H54 (cell line): ENCODE results near the gene ISM2.
"Not testable (repeated sequence)": the region's sequence is repeated elsewhere in the genome, so short reads cannot be mapped to it uniquely, and the experiment has no call there.

Source experiments
- DNase-seq: peaks from one replicate; pipeline ENCODE4 v3.0.0; 2011; ENCODE audit warnings: low spot score, mixed read lengths; ENCODE audit not compliant: insufficient read length
- FAIRE-seq: peaks from 3 replicates; lab custom pipeline; 2011; peaks lifted over from hg19 to GRCh38; lab: Jason Lieb, UNC
- POLR2A ChIP-seq: IDR thresholded peaks from 2 replicates; pipeline ENCODE4 v1.6.1; 2011; ENCODE audit warnings: low read depth, mild to moderate bottlenecking, low read length

ISM2 gene

GRCh38 chr14:77498120-77498979 lies at the start of gene ISM2:
Gene ISM2, minus strand, starts transcription at chr14:77498816. Its CDS starts 23 bp downstream, at chr14:77498793.
- no peak for DNase-seq
- TF ChIP-seq POLR2A, result no peak
- no peak for FAIRE-seq

GRCh38 chr14:77547512-77548180 lies 49.0 kb upstream of the ISM2 start:
- DNase-seq, result no peak
- TF ChIP-seq POLR2A, result no peak
- FAIRE-seq, result no peak

- not testable (repeated sequence) for FAIRE-seq
Measured at GRCh38 chr14:77545171-77545570, 46.6 kb upstream of the ISM2 start.

GRCh38 chr14:77544571-77544970 lies 46.0 kb upstream of the ISM2 start:
- FAIRE-seq (no peak), DNase-seq (no peak)
- TF ChIP-seq POLR2A, result no peak

More at GRCh38 chr14:77545171-77545570, 46.6 kb upstream of the ISM2 start:
- DNase-seq, result not testable (repeated sequence)

- no peak for DNase-seq
- no peak for TF ChIP-seq POLR2A
- no peak for FAIRE-seq
Measured at GRCh38 chr14:77543637-77544334, 45.2 kb upstream of the ISM2 start.

- FAIRE-seq, result no peak
- TF ChIP-seq POLR2A, result no peak
- DNase-seq, result no peak
Measured at GRCh38 chr14:77543240-77543551, 44.6 kb upstream of the ISM2 start.

- TF ChIP-seq POLR2A, result no peak
- DNase-seq, result no peak
- FAIRE-seq, result no peak
Measured at GRCh38 chr14:77542421-77543239, 44.0 kb upstream of the ISM2 start.

- DNase-seq, result no peak
- no peak for TF ChIP-seq POLR2A
Measured at GRCh38 chr14:77541905-77542304, 43.3 kb upstream of the ISM2 start.

GRCh38 chr14:77536951-77537350 lies 38.3 kb upstream of the ISM2 start:
- FAIRE-seq, DNase-seq: not testable (repeated sequence)

More at GRCh38 chr14:77541905-77542304, 43.3 kb upstream of the ISM2 start:
- FAIRE-seq, result no peak

- FAIRE-seq (no peak), DNase-seq (no peak)
- no peak for TF ChIP-seq POLR2A
Measured at GRCh38 chr14:77531071-77531470, 32.5 kb upstream of the ISM2 start.

GRCh38 chr14:77529963-77530362 lies 31.3 kb upstream of the ISM2 start:
- DNase-seq (no peak), FAIRE-seq (no peak)
- TF ChIP-seq POLR2A, result no peak

GRCh38 chr14:77529213-77529612 lies 30.6 kb upstream of the ISM2 start:
- FAIRE-seq (no peak), DNase-seq (no peak)

GRCh38 chr14:77528701-77529100 lies 30.1 kb upstream of the ISM2 start:
- not testable (repeated sequence) for FAIRE-seq, DNase-seq

More at GRCh38 chr14:77529213-77529612, 30.6 kb upstream of the ISM2 start:
- no peak for TF ChIP-seq POLR2A
